Activated naive CD4-positive, alpha-beta T cell treated with anti-CD3 and anti-CD28 coated beads, Interleukin-2, amount 50 U/mL, for 72 hours (primary cell): ENCODE measurements around the gene UTP25. TPM values are rescaled to one million over a fixed set of nuclear protein-coding genes. Genes with fewer than 3 reads are reported as not detected.
"Not testable (repeated sequence)": the region's sequence is repeated elsewhere in the genome, so short reads cannot be mapped to it uniquely, and the experiment has no call there.

Experiments used
- ATAC-seq, 2 donors: fragments of 150-1000 bp; cut with Tn5 transposase; 2 replicates each; pipeline ENCODE4 v1.10.0; 2021; ENCODE audit warnings: mild to moderate bottlenecking in 2 of 2, moderate library complexity in 2 of 2
- DNase-seq, 2 donors: peaks; one replicate each; pipeline ENCODE4 v3.0.0; 2021 to 2022; ENCODE audit warnings: low spot score in 2 of 2
- H3K27ac Mint-ChIP-seq, 2 donors: one replicate each; pipeline ENCODE4 v1.8.0; 2022; ENCODE audit warnings: mild to moderate bottlenecking in 2 of 2, mixed read lengths in 2 of 2
- H3K36me3 Mint-ChIP-seq, 2 donors: one replicate each; pipeline ENCODE4 v1.8.0; 2022; ENCODE audit warnings: mixed read lengths in 2 of 2
- H3K9me3 Mint-ChIP-seq, 2 donors: one replicate each; pipeline ENCODE4 v1.8.0; 2022; ENCODE audit warnings: mixed read lengths in 2 of 2
- total RNA-seq, 2 donors: library from RNA; stranded (reverse); gene quantifications; one replicate each; pipeline ENCODE4 v1.2.3, GENCODE V29; 2022

The UTP25 gene
- total RNA-seq, 2 donors from 2014 or later: 11.3 to 11.4 TPM

GRCh38 chr1:209875515-209875914 is 47.7 kb downstream of the UTP25 start:
- no peak for ATAC-seq
- no peak overlapping the region for H3K27ac Mint-ChIP-seq
- no peaks in the 10 kb centered on the region for H3K9me3 Mint-ChIP-seq
- H3K36me3 Mint-ChIP-seq: no peaks in the 10 kb centered on the region
- no peak for DNase-seq

DNA sequence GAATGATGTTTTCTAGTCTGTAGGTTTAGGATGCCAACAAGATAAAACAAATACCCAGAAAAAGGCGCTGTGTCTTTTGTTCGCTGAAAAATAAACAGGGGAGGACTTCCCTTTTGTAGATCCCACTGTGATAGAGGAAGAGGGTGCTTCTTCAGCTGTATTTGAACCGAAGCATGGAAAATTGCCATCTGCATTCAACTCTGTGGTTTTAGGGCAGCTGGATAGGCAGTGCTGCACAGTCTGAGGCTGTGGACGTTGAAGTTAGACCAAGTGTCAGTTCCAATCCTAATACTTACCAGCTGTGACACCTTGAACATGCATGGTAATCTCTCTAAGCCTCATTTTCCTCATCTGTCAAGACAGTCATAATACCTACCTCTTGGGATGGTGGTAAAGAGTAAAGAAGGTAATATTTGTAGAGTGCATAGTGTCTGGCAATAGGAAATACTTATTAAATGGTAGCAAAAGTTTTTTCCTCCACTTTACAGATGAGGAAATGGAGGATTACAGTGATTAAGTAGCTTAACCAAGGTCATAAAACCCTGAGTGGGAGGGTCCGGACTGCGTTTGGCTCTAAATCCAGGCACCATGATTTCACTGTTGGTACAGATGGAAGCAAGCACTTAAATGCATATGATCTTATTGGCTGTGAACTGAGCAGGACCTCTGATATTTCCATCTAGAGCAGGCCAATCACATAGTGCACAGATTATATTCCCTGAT is 48.5 kb downstream of the UTP25 start:
- ATAC-seq (no peak), DNase-seq (no peak)
- no peak overlapping the region for H3K27ac Mint-ChIP-seq
- H3K9me3 Mint-ChIP-seq: no peaks in the 10 kb centered on the region
- H3K36me3 Mint-ChIP-seq: no peaks in the 10 kb centered on the region

DNA sequence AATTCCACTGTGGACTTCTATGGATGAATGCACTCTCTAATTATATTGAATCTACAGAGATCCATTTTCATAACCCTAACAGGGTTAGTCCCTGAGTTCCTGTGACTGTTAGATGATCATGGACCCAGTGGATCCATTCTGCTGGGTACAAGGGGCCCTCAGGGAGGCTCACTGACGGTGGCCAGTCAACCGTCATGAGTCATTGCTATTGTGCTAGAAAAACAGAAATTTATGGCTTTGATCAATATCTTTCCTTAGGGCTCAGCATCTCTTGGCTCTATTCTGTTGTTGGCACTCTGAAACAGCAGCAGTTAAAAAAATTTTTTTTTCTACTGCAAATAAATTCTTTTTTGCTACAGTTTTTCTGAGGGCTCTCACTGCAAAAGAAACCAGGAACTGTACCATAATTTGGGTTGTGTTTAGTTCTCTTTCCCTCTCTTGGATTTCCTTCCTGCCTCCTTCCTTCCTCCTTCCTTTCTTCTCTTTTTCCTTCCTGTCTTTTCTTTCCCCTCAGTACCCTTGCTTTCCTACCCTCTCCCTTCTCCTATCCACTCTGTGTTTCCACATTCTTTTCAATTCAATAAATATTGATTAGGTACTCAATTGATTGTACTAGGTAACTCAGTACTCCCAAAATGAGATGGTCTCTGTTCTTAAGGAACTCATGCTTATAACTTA is 49.5 kb downstream of the UTP25 start:
- Mint-ChIP-seq H3K36me3 (no peaks in the 10 kb centered on the region), H3K27ac (no peak overlapping the region), H3K9me3 (no peaks in the 10 kb centered on the region)
- DNase-seq (no peak), ATAC-seq (no peak)

GRCh38 chr1:209878964-209879363 is 51.2 kb downstream of the UTP25 start:
- DNase-seq (no peak), ATAC-seq (no peak)
- Mint-ChIP-seq H3K9me3 (no peaks in the 10 kb centered on the region), H3K27ac (no peak overlapping the region), H3K36me3 (no peaks in the 10 kb centered on the region)

DNA sequence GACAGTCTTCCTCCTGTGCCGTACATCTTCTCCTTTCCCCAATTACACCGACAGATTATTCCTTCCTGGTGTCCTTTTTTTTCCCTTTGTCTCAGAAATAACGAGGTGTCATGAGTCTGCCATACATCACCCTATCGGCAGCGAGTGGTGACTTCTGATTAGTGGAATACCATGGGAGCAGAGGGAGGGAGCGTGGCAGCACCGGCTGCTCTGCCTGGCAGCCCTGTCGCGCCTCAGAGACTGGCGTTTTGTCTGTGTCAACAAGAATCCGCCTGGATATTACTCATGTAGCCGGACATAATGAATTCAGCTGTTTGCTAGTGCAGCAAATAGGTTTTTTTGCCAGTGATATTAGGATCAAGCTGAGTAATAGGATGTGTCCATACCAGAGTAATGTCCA is 51.8 kb downstream of the UTP25 start:
- Mint-ChIP-seq H3K9me3 (no peaks in the 10 kb centered on the region), H3K27ac (no peak overlapping the region), H3K36me3 (no peaks in the 10 kb centered on the region)
- DNase-seq: no peak
- no peak for ATAC-seq

DNA sequence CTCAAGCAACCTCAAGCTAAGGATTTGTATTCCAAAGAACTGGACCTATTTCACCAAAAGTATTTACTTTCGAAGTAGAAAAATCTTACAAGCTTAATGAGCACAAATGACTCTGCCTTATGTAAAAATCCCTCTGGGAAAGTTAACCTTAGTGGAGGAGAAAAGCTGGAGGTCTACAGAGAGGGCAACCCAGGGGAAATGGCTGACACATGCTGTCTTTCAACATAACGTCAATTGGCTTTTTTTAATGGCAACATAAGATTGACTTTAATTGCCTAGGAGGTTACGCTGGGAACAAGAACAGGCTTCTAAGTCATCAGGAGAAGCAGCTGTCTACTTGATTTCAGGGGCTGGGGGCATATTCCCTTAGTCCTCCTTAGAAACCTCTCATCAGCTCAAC is 52.3 kb downstream of the UTP25 start:
- no peak overlapping the region for H3K27ac Mint-ChIP-seq
- H3K9me3 Mint-ChIP-seq: no peaks in the 10 kb centered on the region
- ATAC-seq (no peak), DNase-seq (no peak)
- H3K36me3 Mint-ChIP-seq: no peaks in the 10 kb centered on the region

GRCh38 chr1:209881619-209882018 is 53.8 kb downstream of the UTP25 start:
- no peak for ATAC-seq
- Mint-ChIP-seq H3K9me3 (no peaks in the 10 kb centered on the region), H3K27ac (no peak overlapping the region), H3K36me3 (no peaks in the 10 kb centered on the region)
- no peak for DNase-seq

GRCh38 chr1:209882286-209882685 is 54.5 kb downstream of the UTP25 start:
- ATAC-seq (no peak), DNase-seq (no peak)
- Mint-ChIP-seq H3K36me3 (no peaks in the 10 kb centered on the region), H3K27ac (no peak overlapping the region), H3K9me3 (no peaks in the 10 kb centered on the region)

DNA sequence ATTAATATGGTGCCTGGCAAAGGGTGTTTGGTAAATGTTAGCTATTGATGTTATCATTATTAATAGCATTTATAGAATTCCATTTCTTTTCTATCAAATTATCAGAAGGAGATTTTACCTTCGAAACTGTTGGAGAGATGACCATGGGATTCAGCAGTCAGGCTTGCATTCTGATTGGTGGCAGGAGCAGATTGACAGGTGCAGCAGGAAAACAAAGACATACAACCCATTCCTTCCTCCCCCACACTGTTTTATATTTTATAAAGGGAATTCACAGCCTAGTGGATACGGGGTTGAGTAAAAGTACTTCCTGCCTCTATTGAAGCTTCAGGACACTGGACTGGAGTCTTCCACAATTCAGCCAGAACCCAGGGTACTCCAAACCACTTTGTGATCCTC is 55.2 kb downstream of the UTP25 start:
- H3K27ac Mint-ChIP-seq: no peak overlapping the region
- no peak for ATAC-seq
- H3K9me3 Mint-ChIP-seq: no peaks in the 10 kb centered on the region
- DNase-seq: no peak
- no peaks in the 10 kb centered on the region for H3K36me3 Mint-ChIP-seq

GRCh38 chr1:209883341-209883971 is 55.7 kb downstream of the UTP25 start:
- ATAC-seq (no peak), DNase-seq (no peak)
- Mint-ChIP-seq H3K9me3 (no peaks in the 10 kb centered on the region), H3K27ac (no peak overlapping the region), H3K36me3 (no peaks in the 10 kb centered on the region)

- no peak overlapping the region for H3K27ac Mint-ChIP-seq
- no peak for DNase-seq
- ATAC-seq: peak; percentile 54 to 84
- H3K36me3 Mint-ChIP-seq: no peaks in the 10 kb centered on the region
- no peaks in the 10 kb centered on the region for H3K9me3 Mint-ChIP-seq
These were observed 56.5 kb downstream of the UTP25 start for GRCh38 chr1:209884249-209884648.

- Mint-ChIP-seq H3K27ac (no peak overlapping the region), H3K9me3 (no peaks in the 10 kb centered on the region), H3K36me3 (no peaks in the 10 kb centered on the region)
- DNase-seq (peak in 1 of 2 donors; percentile 22), ATAC-seq (peak; percentile 99)
These were observed 56.9 kb downstream of the UTP25 start for GRCh38 chr1:209884665-209885117.

GRCh38 chr1:209885403-209886218 is 57.8 kb downstream of the UTP25 start:
- H3K9me3 Mint-ChIP-seq: no peaks in the 10 kb centered on the region
- no peaks in the 10 kb centered on the region for H3K36me3 Mint-ChIP-seq
- ATAC-seq (no peak), DNase-seq (no peak)
- no peak overlapping the region for H3K27ac Mint-ChIP-seq

- H3K36me3 Mint-ChIP-seq: no peaks in the 10 kb centered on the region
- DNase-seq (no peak), ATAC-seq (no peak)
- H3K27ac Mint-ChIP-seq: peak overlapping the region in 1 of 2 donors; percentile 31
- H3K9me3 Mint-ChIP-seq: no peaks in the 10 kb centered on the region
These were observed 58.4 kb downstream of the UTP25 start for GRCh38 chr1:209886219-209886536.

GRCh38 chr1:209888291-209889076 is 60.7 kb downstream of the UTP25 start:
- not testable (repeated sequence) for H3K27ac Mint-ChIP-seq, H3K9me3 Mint-ChIP-seq, H3K36me3 Mint-ChIP-seq, ATAC-seq, DNase-seq

DNA sequence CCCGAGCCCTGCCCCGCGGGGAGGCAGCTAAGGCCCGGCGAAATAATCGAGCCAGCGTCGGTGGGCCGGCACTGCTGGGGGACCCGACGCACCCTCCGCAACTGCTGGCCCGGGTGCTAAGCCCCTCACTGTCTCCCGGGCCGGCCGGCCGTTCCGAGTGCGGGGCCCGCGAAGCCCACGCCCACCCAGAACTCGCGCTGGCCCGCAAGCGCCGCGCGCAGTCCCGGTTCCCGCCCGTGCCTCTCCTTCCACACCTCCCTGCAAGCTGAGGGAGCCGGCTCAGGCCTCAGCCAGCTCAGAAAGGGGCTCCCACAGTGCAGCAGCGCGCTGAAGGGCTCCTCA is 61.3 kb downstream of the UTP25 start:
- no peaks in the 10 kb centered on the region for H3K36me3 Mint-ChIP-seq
- no peak for ATAC-seq
- H3K9me3 Mint-ChIP-seq: no peaks in the 10 kb centered on the region
- DNase-seq: no peak
- H3K27ac Mint-ChIP-seq: no peak overlapping the region
